H1 (cell line): ENCODE data around the gene BLOC1S3. TPM values are rescaled to one million over a fixed set of nuclear protein-coding genes. Genes with fewer than 3 reads are reported as not detected.

Experiments used
- CTCF ChIA-PET: fragments of 300-600 bp; sonication (Branson Sonifier 250); formaldehyde crosslinking; loops from one replicate; lab custom pipeline; 2021; ENCODE audit not compliant: partially characterized antibody; lab: Charles Lee
- POLR2A ChIA-PET: fragments of 300-600 bp; sonication (Branson Sonifier 250); formaldehyde crosslinking; loops from one replicate; lab custom pipeline; 2021; ENCODE audit warnings: inconsistent platforms; ENCODE audit not compliant: partially characterized antibody; lab: Charles Lee
- DNase-seq, 2 experiments: peaks; one replicate each; pipeline versions ENCODE4 v3.0.0 to v3.0.0-alpha.2; 2010 to 2022; ENCODE audit warnings: low spot score in 2 of 2, low read depth in 1 of 2, mixed read lengths in 1 of 2
- FAIRE-seq: peaks from 2 replicates; lab custom pipeline; 2011; peaks lifted over from hg19 to GRCh38; lab: Jason Lieb, UNC
- H2AFZ ChIP-seq: 2 replicates; pipeline ENCODE4 v1.8.1; 2012; ENCODE audit warnings: low read length, inconsistent platforms
- H2AK5ac ChIP-seq: 2 replicates; pipeline ENCODE4 v1.6.1; 2013; ENCODE audit warnings: low read depth, low read length
- H2BK120ac ChIP-seq: replicated peaks from 2 replicates; pipeline ENCODE3; 2013; ENCODE audit warnings: low read depth, low read length, inconsistent platforms
- H2BK12ac ChIP-seq: 2 replicates; pipeline ENCODE4 v1.6.1; 2013; ENCODE audit warnings: low read depth, low read length
- H2BK15ac ChIP-seq: 2 replicates; pipeline ENCODE4 v1.6.1; 2013; ENCODE audit warnings: low read length
- H2BK20ac ChIP-seq: 2 replicates; pipeline ENCODE4 v1.6.1; 2013; ENCODE audit warnings: low read length
- H2BK5ac ChIP-seq: 2 replicates; pipeline ENCODE4 v1.6.1; 2013; ENCODE audit warnings: low read depth, low read length
- H3K14ac ChIP-seq: 2 replicates; pipeline ENCODE4 v1.6.1; 2013; ENCODE audit warnings: inconsistent platforms; ENCODE audit not compliant: insufficient read length
- H3K18ac ChIP-seq: 2 replicates; pipeline ENCODE4 v1.6.1; 2013; ENCODE audit warnings: low read length; ENCODE audit errors: extremely low read depth
- H3K23ac ChIP-seq: 2 replicates; pipeline ENCODE4 v1.6.1; 2013; ENCODE audit warnings: inconsistent platforms; ENCODE audit not compliant: insufficient read length
- H3K23me2 ChIP-seq: 2 replicates; pipeline ENCODE4 v1.6.1; 2013; ENCODE audit warnings: low read depth, low read length
- H3K27ac ChIP-seq: 2 replicates; pipeline ENCODE4 v1.6.1; 2011; ENCODE audit warnings: low read depth, low read length, inconsistent platforms
- H3K27me3 ChIP-seq, 4 experiments: replicated peaks in 1 of 4; 1 replicate in 1 of 4; 2 replicates in 3 of 4; pipeline versions ENCODE4 v1.6.1 to v1.8.1; 2011 to 2013; ENCODE audit warnings: low read length in 3 of 4, mild to moderate bottlenecking in 3 of 4, inconsistent platforms in 2 of 4, mixed read lengths in 2 of 4, moderate library complexity in 1 of 4; ENCODE audit not compliant: control insufficient read depth in 3 of 4, insufficient read depth in 3 of 4; ENCODE audit errors: extremely low read depth in 1 of 4
- H3K36me3 ChIP-seq, 4 experiments: 2 replicates each; pipeline versions ENCODE4 v1.6.1 to v1.8.1; 2011 to 2013; ENCODE audit warnings: mild to moderate bottlenecking in 4 of 4, low read length in 3 of 4, moderate library complexity in 2 of 4, control low read depth in 1 of 4, inconsistent platforms in 1 of 4; ENCODE audit not compliant: insufficient read depth in 4 of 4, control insufficient read depth in 2 of 4
- H3K4ac ChIP-seq: replicated peaks from 2 replicates; pipeline ENCODE3; 2013; ENCODE audit warnings: low read length, low read depth, mixed read lengths, inconsistent platforms; ENCODE audit not compliant: insufficient read length
- H3K4me1 ChIP-seq, 4 experiments: replicated peaks in 1 of 4; 1 replicate in 1 of 4; 2 replicates in 3 of 4; pipeline versions ENCODE4 v1.6.1 to v1.8.1; 2011 to 2013; ENCODE audit warnings: low read length in 3 of 4, inconsistent platforms in 2 of 4, mixed read lengths in 1 of 4; ENCODE audit not compliant: insufficient read depth in 4 of 4, control insufficient read depth in 3 of 4
- H3K4me2 ChIP-seq, 2 experiments: 2 replicates each; pipeline versions ENCODE4 v1.6.1 to v1.8.1; 2011 to 2013; ENCODE audit warnings: low read depth in 2 of 2, low read length in 2 of 2, control low read depth in 1 of 2, inconsistent platforms in 1 of 2, mild to moderate bottlenecking in 1 of 2; ENCODE audit not compliant: insufficient read depth in 1 of 2
- H3K4me3 ChIP-seq, 4 experiments: fragments of 200-600, 300-600 bp in 1 of 4; sonication (generic), shearing (Covaris generic), sonication (Bioruptor Twin) in 1 of 4; 2 replicates each; pipeline versions ENCODE4 v1.5.1 to v1.8.1; 2011 to 2016; ENCODE audit warnings: low read length in 4 of 4, low read depth in 3 of 4, control low read depth in 2 of 4, inconsistent platforms in 2 of 4, mild to moderate bottlenecking in 2 of 4, mixed read lengths in 1 of 4, moderate library complexity in 1 of 4; ENCODE audit not compliant: insufficient read depth in 2 of 4; ENCODE audit errors: extremely low read depth in 1 of 4
- H3K56ac ChIP-seq: replicated peaks from 2 replicates; pipeline ENCODE3; 2013; ENCODE audit warnings: low read depth, mild to moderate bottlenecking, mixed read lengths, low read length, inconsistent platforms; ENCODE audit not compliant: insufficient read length
- H3K79me1 ChIP-seq: 2 replicates; pipeline ENCODE4 v1.6.1; 2013; ENCODE audit warnings: low read depth, low read length, control low read depth
- H3K79me2 ChIP-seq, 2 experiments: 2 replicates each; pipeline versions ENCODE4 v1.6.1 to v1.8.1; 2012 to 2013; ENCODE audit warnings: low read length in 2 of 2, mild to moderate bottlenecking in 2 of 2, inconsistent platforms in 1 of 2; ENCODE audit not compliant: insufficient read depth in 2 of 2, control insufficient read depth in 1 of 2
- H3K9ac ChIP-seq, 4 experiments: replicated peaks in 1 of 4; 1 replicate in 1 of 4; 2 replicates in 3 of 4; pipeline versions ENCODE4 v1.6.1 to v1.8.1; 2011 to 2013; ENCODE audit warnings: low read depth in 3 of 4, low read length in 3 of 4, control low read depth in 2 of 4, mild to moderate bottlenecking in 2 of 4, moderate library complexity in 2 of 4, inconsistent platforms in 1 of 4; ENCODE audit errors: extremely low read depth in 1 of 4
- H3K9me3 ChIP-seq, 2 experiments: 2 replicates each; pipeline versions ENCODE4 v1.6.1 to v1.8.1; 2012 to 2013; ENCODE audit warnings: mild to moderate bottlenecking in 2 of 2, moderate library complexity in 2 of 2, control low read depth in 1 of 2, inconsistent platforms in 1 of 2, low read depth in 1 of 2, low read length in 1 of 2, mixed read lengths in 1 of 2; ENCODE audit not compliant: insufficient read depth in 2 of 2
- H4K20me1 ChIP-seq, 2 experiments: replicated peaks in 1 of 2; 2 replicates each; pipeline versions ENCODE3 to v1.8.1; 2011 to 2013; ENCODE audit warnings: inconsistent platforms in 2 of 2, low read length in 2 of 2, mild to moderate bottlenecking in 1 of 2; ENCODE audit not compliant: insufficient read depth in 2 of 2, control insufficient read depth in 1 of 2
- H4K5ac ChIP-seq: 2 replicates; pipeline ENCODE4 v1.6.1; 2013; ENCODE audit warnings: low read length, low read depth, mixed read lengths, inconsistent platforms; ENCODE audit not compliant: insufficient read length
- H4K8ac ChIP-seq: 2 replicates; pipeline ENCODE4 v1.8.0; 2013; ENCODE audit warnings: mild to moderate bottlenecking, moderate library complexity, low read length, inconsistent platforms; ENCODE audit not compliant: insufficient read depth; ENCODE audit errors: extremely low read depth
- H4K91ac ChIP-seq: replicated peaks from 2 replicates; pipeline ENCODE3; 2013; ENCODE audit warnings: low read length, mixed read lengths, inconsistent platforms; ENCODE audit not compliant: insufficient read length
- CBX8 ChIP-seq: fragments of 300-800, 300-1000 bp; sonication (generic); IDR thresholded peaks from 2 replicates; pipeline ENCODE4 v1.7.1; 2016; ENCODE audit warnings: low read depth, low read length, borderline replicate concordance
- CTCF ChIP-seq, 3 experiments: IDR thresholded peaks; 1 replicate in 2 of 3; 2 replicates in 1 of 3; pipeline versions ENCODE4 v1.5.1 to v1.6.1; 2011; ENCODE audit warnings: low read length in 3 of 3, mild to moderate bottlenecking in 3 of 3, inconsistent platforms in 2 of 3, low read depth in 1 of 3, moderate library complexity in 1 of 3; ENCODE audit not compliant: insufficient read depth in 1 of 3; ENCODE audit errors: control extremely low read depth in 1 of 3
- GTF2F1 ChIP-seq: IDR thresholded peaks from 2 replicates; pipeline ENCODE4 v1.6.1; 2012; ENCODE audit warnings: low read depth, low read length, improper control_type of control experiment, borderline replicate concordance
- HDAC2 ChIP-seq, 2 experiments: fragments of 300-600 bp in 1 of 2; sonication (generic) in 1 of 2; IDR thresholded peaks; 2 replicates each; pipeline ENCODE4 v1.6.1; 2011 to 2012; ENCODE audit warnings: low read depth in 2 of 2, low read length in 2 of 2, mild to moderate bottlenecking in 2 of 2, moderate library complexity in 2 of 2, borderline replicate concordance in 1 of 2, inconsistent platforms in 1 of 2
- HDAC6 ChIP-seq: IDR thresholded peaks from one replicate; pipeline ENCODE4 v1.7.1; 2012; ENCODE audit warnings: low read depth, mild to moderate bottlenecking, inconsistent platforms, low read length, moderate library complexity
- KDM4A ChIP-seq: IDR thresholded peaks from one replicate; pipeline ENCODE4 v1.7.1; 2012; ENCODE audit warnings: low read depth, mild to moderate bottlenecking, moderate library complexity, low read length, inconsistent platforms; ENCODE audit not compliant: severe bottlenecking
- NANOG ChIP-seq: IDR thresholded peaks from 2 replicates; pipeline ENCODE4 v1.6.1; 2011; ENCODE audit warnings: low read length, low read depth, mild to moderate bottlenecking, inconsistent platforms; ENCODE audit not compliant: insufficient read depth, poor library complexity, severe bottlenecking
- RBBP5 ChIP-seq: IDR thresholded peaks from 2 replicates; pipeline ENCODE4 v1.7.1; 2012; ENCODE audit warnings: low read depth, mild to moderate bottlenecking, inconsistent platforms, low read length, moderate library complexity, borderline replicate concordance
- SP1 ChIP-seq: IDR thresholded peaks from 2 replicates; pipeline ENCODE4 v1.6.1; 2011; ENCODE audit warnings: low read depth, low read length
- USF2 ChIP-seq: IDR thresholded peaks from 2 replicates; pipeline ENCODE4 v1.6.1; 2011; ENCODE audit warnings: low read length, improper control_type of control experiment
- WGBS, 2 experiments: shearing (Covaris generic) in 1 of 2; methylation state at CpG; one replicate each; pipeline versions ENCODE4 v1.1.6 to v1.1.7; 2013 to 2015; ENCODE audit warnings: low lambda C conversion rate in 2 of 2, mixed read lengths in 2 of 2, inconsistent platforms in 1 of 2, low coverage in 1 of 2, missing lambda C conversion rate in 1 of 2; ENCODE audit not compliant: insufficient replicate concordance in 2 of 2, insufficient coverage in 1 of 2, insufficient read length in 1 of 2; ENCODE audit errors: extremely low coverage in 1 of 2, missing lambda C conversion rate in 1 of 2; 5-methylcytosine and 5-hydroxymethylcytosine counted together
- polyA plus RNA-seq, 7 experiments: library from polyadenylated mRNA; depleted of rRNA in 3 of 7; stranded (reverse) in 5 of 7; unstranded in 2 of 7; fragments of >200 nt in 5 of 7; fragments of 200-250 nt in 2 of 7; gene quantifications; 1 replicate in 5 of 7; 2 replicates in 1 of 7; 4 replicates in 1 of 7; pipeline versions ENCODE4 v1.2.1 to v1.2.3, GENCODE V29; 2011 to 2013; ENCODE audit warnings: missing spikeins in 2 of 7, mixed read lengths in 2 of 7
- total RNA-seq: library from RNA; stranded (reverse); fragmentation: NEBNext Ultra II Directional; extraction: Animal tissue kit (Norgen Biotek cat#: 25700); gene quantifications from 2 replicates; pipeline ENCODE4 v1.2.1, GENCODE V29; 2021

Gene BLOC1S3
- total and polyA plus RNA-seq, 2 of the 8 experiments (the other 6 are each of a cell fraction or from before 2014, with no cell fraction given): 6.0 to 6.1 TPM

- Histone ChIP-seq H2AK5ac (no peak overlapping the region), H3K36me3 (no peaks in the 10 kb centered on the region), H4K8ac (no peak overlapping the region), H3K27ac (no peak overlapping the region), H3K4ac (no peak overlapping the region), H3K23me2 (no peaks in the 10 kb centered on the region), H3K9ac (no peak overlapping the region), H2AFZ (no peak overlapping the region), H4K5ac (no peak overlapping the region), H3K18ac (no peak overlapping the region), H4K20me1 (no peaks in the 10 kb centered on the region), H3K4me2 (no peak overlapping the region), H2BK20ac (no peak overlapping the region), H3K79me2 (no peaks in the 10 kb centered on the region), H3K56ac (no peak overlapping the region), H2BK12ac (no peak overlapping the region), H4K91ac (no peak overlapping the region), H2BK120ac (no peak overlapping the region), H3K14ac (no peak overlapping the region), H3K9me3 (no peaks in the 10 kb centered on the region), H2BK15ac (no peak overlapping the region), H3K4me1 (no peaks in the 10 kb centered on the region), H3K4me3 (no peak overlapping the region), H3K27me3 (no peaks in the 10 kb centered on the region), H3K23ac (no peak overlapping the region), H3K79me1 (no peaks in the 10 kb centered on the region), H2BK5ac (no peak overlapping the region)
- DNase-seq: no peak
- POLR2A ChIA-PET: no interaction called here
- CTCF ChIA-PET: interaction anchor here (0.6 to 2.2 kb wide), 4 partner anchors 8 to 143 kb away, joined by 3 to 14 read pairs (median 3); no protein-coding TSS in a partner anchor
- WGBS, 2 experiments: 82% methylated on average over 6 of the region's 6 CpGs; no CpG with 5 or more reads in 1 of the 2 experiments
- no peak for FAIRE-seq
- no peak for TF ChIP-seq NANOG
- TF ChIP-seq SP1: no peak
- no peak for TF ChIP-seq HDAC2 (IDR thresholded peaks at IDR 0.05; ENCODE audit: borderline replicate concordance in 1 of 2, low read depth in 2 of 2, low read length in 2 of 2)
- no peak for TF ChIP-seq RBBP5
- TF ChIP-seq GTF2F1: no peak
- TF ChIP-seq CTCF (IDR thresholded peaks at IDR 0.05; ENCODE audit: control extremely low read depth in 1 of 3, insufficient read depth in 1 of 3, low read depth in 1 of 3, low read length in 3 of 3): no peak
- no peak for TF ChIP-seq HDAC6
- TF ChIP-seq CBX8: no peak
- no peak for TF ChIP-seq USF2
- TF ChIP-seq KDM4A: no peak
Measured at GRCh38 chr19:45195764-45196163, 17.2 kb downstream of the BLOC1S3 start.
